Neural crest cell (in vitro differentiated cells): ENCODE data around the gene ACTRT2. TPM values are rescaled to one million over a fixed set of nuclear protein-coding genes. Genes with fewer than 3 reads are reported as not detected.
A peak's percentile ranks its signal among the peaks of the same experiment; 100 is the strongest.

Source experiments
- DNase-seq: peaks from one replicate; pipeline ENCODE4 v3.0.0; 2021; ENCODE audit warnings: low read depth, mixed read lengths, low spot score
- H3K27ac Mint-ChIP-seq: one replicate; pipeline ENCODE4 v1.8.0; 2021; ENCODE audit warnings: mild to moderate bottlenecking, mixed read lengths; ENCODE audit not compliant: unreplicated experiment
- H3K27me3 Mint-ChIP-seq: 2 replicates; pipeline ENCODE4 v1.8.0; 2021; ENCODE audit warnings: low read depth, mild to moderate bottlenecking, mixed read lengths
- H3K36me3 Mint-ChIP-seq: 2 replicates; pipeline ENCODE4 v1.8.0; 2021; ENCODE audit warnings: low read depth, mild to moderate bottlenecking, mixed read lengths
- H3K4me1 Mint-ChIP-seq: 2 replicates; pipeline ENCODE4 v1.8.0; 2021; ENCODE audit warnings: mixed read lengths
- H3K4me3 Mint-ChIP-seq: one replicate; pipeline ENCODE4 v1.8.0; 2021; ENCODE audit warnings: mild to moderate bottlenecking, mixed read lengths
- H3K9me3 Mint-ChIP-seq: 2 replicates; pipeline ENCODE4 v1.8.0; 2021; ENCODE audit warnings: mixed read lengths
- CTCF ChIP-seq: fragments of 200-600 bp; sonication (generic); conservative IDR thresholded peaks from 2 replicates; pipeline ENCODE4 v1.5.0; 2021; ENCODE audit warnings: antibody characterized with exemption, mild to moderate bottlenecking
- total RNA-seq: library from RNA; stranded (reverse); gene quantifications from 2 replicates; pipeline ENCODE4 v1.2.1, GENCODE V29; 2021

The ACTRT2 gene
- total RNA-seq, 1 donor from 2014 or later: not detected

- Mint-ChIP-seq H3K4me1 (no peaks in the 10 kb centered on the region), H3K9me3 (no peaks in the 10 kb centered on the region), H3K27ac (no peak overlapping the region), H3K36me3 (no peaks in the 10 kb centered on the region), H3K27me3 (peaks cover 93% of the 10 kb centered on the region), H3K4me3 (no peak overlapping the region)
- DNase-seq: no peak
- no peak for TF ChIP-seq CTCF
These were observed 42.4 kb downstream of the ACTRT2 start for GRCh38 chr1:3063379-3064295.

GRCh38 chr1:3064296-3064850 lies 43.1 kb downstream of the ACTRT2 start:
- peaks cover 4% of the 10 kb centered on the region for H3K4me1 Mint-ChIP-seq
- H3K27me3 Mint-ChIP-seq: peaks cover 91% of the 10 kb centered on the region
- H3K27ac Mint-ChIP-seq: no peak overlapping the region
- no peak for DNase-seq
- H3K9me3 Mint-ChIP-seq: no peaks in the 10 kb centered on the region
- TF ChIP-seq CTCF: no peak
- H3K36me3 Mint-ChIP-seq: no peaks in the 10 kb centered on the region
- no peak overlapping the region for H3K4me3 Mint-ChIP-seq

- DNase-seq: no peak
- Mint-ChIP-seq H3K4me3 (peak overlapping the region; percentile 64), H3K4me1 (peaks cover 4% of the 10 kb centered on the region), H3K27me3 (peaks cover 89% of the 10 kb centered on the region), H3K36me3 (no peaks in the 10 kb centered on the region), H3K9me3 (no peaks in the 10 kb centered on the region), H3K27ac (no peak overlapping the region)
- TF ChIP-seq CTCF: no peak
These were observed 43.6 kb downstream of the ACTRT2 start for GRCh38 chr1:3064901-3065300.

- no peak for TF ChIP-seq CTCF
- Mint-ChIP-seq H3K9me3 (no peaks in the 10 kb centered on the region), H3K27ac (no peak overlapping the region), H3K27me3 (peaks cover 84% of the 10 kb centered on the region), H3K4me3 (peak overlapping the region; percentile 64), H3K36me3 (no peaks in the 10 kb centered on the region), H3K4me1 (peaks cover 4% of the 10 kb centered on the region)
- no peak for DNase-seq
These were observed 44.1 kb downstream of the ACTRT2 start for GRCh38 chr1:3065396-3065795.

- no peaks in the 10 kb centered on the region for H3K36me3 Mint-ChIP-seq
- TF ChIP-seq CTCF: no peak
- peaks cover 4% of the 10 kb centered on the region for H3K4me1 Mint-ChIP-seq
- no peaks in the 10 kb centered on the region for H3K9me3 Mint-ChIP-seq
- peaks cover 81% of the 10 kb centered on the region for H3K27me3 Mint-ChIP-seq
- DNase-seq: no peak
- peak overlapping the region; percentile 50 for H3K4me3 Mint-ChIP-seq
- no peak overlapping the region for H3K27ac Mint-ChIP-seq
These were observed 44.5 kb downstream of the ACTRT2 start for GRCh38 chr1:3065797-3066196.
